Endothelial cell of umbilical vein (primary cell): ENCODE measurements around the gene ZNF615. TPM values are rescaled to one million over a fixed set of nuclear protein-coding genes. Genes with fewer than 3 reads are reported as not detected.
"Not testable (repeated sequence)": the region's sequence is repeated elsewhere in the genome, so short reads cannot be mapped to it uniquely, and the experiment has no call there.

Experiments
- BruUV-seq: library from RNA; stranded (reverse); fragments of 400-500 nt; replicated peaks from 2 replicates; lab custom pipeline; 2021; lab: Mats Ljungman, UMichigan
- CTCF ChIA-PET: fragments of 300-600, 350-600 bp; sonication (Branson Sonifier 250); formaldehyde crosslinking; loops from one replicate; lab custom pipeline; 2021; ENCODE audit warnings: antibody characterized with exemption, inconsistent platforms; lab: Charles Lee
- POLR2A ChIA-PET: fragments of 300-600, 350-600 bp; sonication (Branson Sonifier 250); formaldehyde crosslinking; loops from one replicate; lab custom pipeline; 2021; ENCODE audit warnings: antibody characterized with exemption, inconsistent platforms; lab: Charles Lee
- DNase-seq: peaks from one replicate; pipeline ENCODE4 v3.0.0-alpha.2; 2011; ENCODE audit warnings: low read depth, low spot score
- FAIRE-seq: peaks from 2 replicates; lab custom pipeline; 2011; peaks lifted over from hg19 to GRCh38; lab: Jason Lieb, UNC
- H2AFZ ChIP-seq: 2 replicates; pipeline ENCODE4 v1.6.0; 2012; ENCODE audit warnings: low read depth, low read length, control low read depth, inconsistent platforms
- H3K27ac ChIP-seq: 2 replicates; pipeline ENCODE4 v1.5.1; 2011; ENCODE audit warnings: low read depth, mild to moderate bottlenecking, control low read depth, low read length, moderate library complexity; ENCODE audit not compliant: insufficient read depth
- H3K27me3 ChIP-seq, 2 experiments: 2 replicates each; pipeline versions ENCODE4 v1.6.0 to v1.6.1; 2011; ENCODE audit warnings: low read length in 2 of 2, mixed read lengths in 1 of 2; ENCODE audit not compliant: control insufficient read depth in 2 of 2, insufficient read depth in 2 of 2
- H3K36me3 ChIP-seq, 2 experiments: 2 replicates in 1 of 2; 3 replicates in 1 of 2; pipeline ENCODE4 v1.5.1; 2011; ENCODE audit warnings: low read length in 2 of 2, mild to moderate bottlenecking in 1 of 2, moderate library complexity in 1 of 2; ENCODE audit not compliant: control insufficient read depth in 2 of 2, insufficient read depth in 2 of 2; ENCODE audit errors: extremely low read depth in 1 of 2
- H3K4me1 ChIP-seq: 3 replicates; pipeline ENCODE4 v1.5.1; 2011; ENCODE audit warnings: mild to moderate bottlenecking, low read length; ENCODE audit not compliant: control insufficient read depth, insufficient read depth; ENCODE audit errors: extremely low read depth
- H3K4me2 ChIP-seq: 2 replicates; pipeline ENCODE4 v1.6.1; 2011; ENCODE audit warnings: low read length, control low read depth, mixed read lengths; ENCODE audit not compliant: insufficient read depth
- H3K4me3 ChIP-seq, 3 experiments: fragments of 200-600 bp in 1 of 3; sonication (generic), shearing (Covaris generic) in 1 of 3; replicated peaks in 1 of 3; 2 replicates each; pipeline ENCODE4 v1.5.1; 2011 to 2016; ENCODE audit warnings: control low read depth in 3 of 3, low read length in 3 of 3, mild to moderate bottlenecking in 2 of 3, inconsistent platforms in 1 of 3, low read depth in 1 of 3, moderate library complexity in 1 of 3; ENCODE audit not compliant: insufficient read depth in 1 of 3
- H3K79me2 ChIP-seq: 2 replicates; pipeline ENCODE4 v1.6.0; 2012; ENCODE audit warnings: low read length, inconsistent platforms; ENCODE audit not compliant: control insufficient read depth, insufficient read depth
- H3K9ac ChIP-seq: replicated peaks from 2 replicates; pipeline ENCODE3; 2011; ENCODE audit warnings: low read length, control low read depth; ENCODE audit not compliant: insufficient read depth; ENCODE audit errors: extremely low read depth
- H3K9me1 ChIP-seq: replicated peaks from 3 replicates; pipeline ENCODE4 v1.6.0; 2011; ENCODE audit warnings: mild to moderate bottlenecking, low read length; ENCODE audit not compliant: control insufficient read depth, insufficient read depth; ENCODE audit errors: extremely low read depth
- H3K9me3 ChIP-seq: replicated peaks from 2 replicates; pipeline ENCODE4 v1.5.1; 2012; ENCODE audit warnings: low read length, inconsistent platforms; ENCODE audit not compliant: control insufficient read depth, insufficient read depth
- H4K20me1 ChIP-seq: replicated peaks from 2 replicates; pipeline ENCODE3; 2011; ENCODE audit warnings: mild to moderate bottlenecking, low read length; ENCODE audit not compliant: control insufficient read depth, insufficient read depth; ENCODE audit errors: extremely low read depth
- EZH2 ChIP-seq: IDR thresholded peaks from 2 replicates; pipeline ENCODE4 v1.6.1; 2012; ENCODE audit warnings: borderline replicate concordance, low read depth, mild to moderate bottlenecking, moderate library complexity, low read length, inconsistent platforms; ENCODE audit not compliant: severe bottlenecking
- POLR2AphosphoS5 ChIP-seq: IDR thresholded peaks from 2 replicates; pipeline ENCODE4 v1.6.1; 2012; ENCODE audit warnings: low read depth, mild to moderate bottlenecking, control low read depth, low read length, moderate library complexity; ENCODE audit not compliant: insufficient read depth
- dilution Hi-C: fragments of 300-500 bp; cut with MboI; formaldehyde crosslinking; loops from one replicate; pipeline ENCODE4 v1.15.0; 2019; ENCODE audit warnings: low sequenced_read_pairs; ENCODE audit not compliant: extremely low pct_ligation_motif_present
- intact Hi-C: fragments of 100-400 bp; cut with micrococcal nuclease; formaldehyde crosslinking; loops from one replicate; pipeline ENCODE4 v1.10.0; 2022
- polyA plus RNA-seq, 4 experiments: library from polyadenylated mRNA; depleted of rRNA in 3 of 4; stranded (reverse) in 3 of 4; unstranded in 1 of 4; fragments of >200 nt; gene quantifications; 2 replicates each; pipeline versions ENCODE4 v1.2.1 to v1.2.3, GENCODE V29; 2011 to 2012; ENCODE audit warnings: missing spikeins in 1 of 4
- total RNA-seq: library from RNA; stranded (reverse); gene quantifications from 2 replicates; pipeline ENCODE4 v1.2.3, GENCODE V29; 2021

ZNF615 gene
- total and polyA plus RNA-seq, 2 donors (not counting 3 experiments of a cell fraction or from before 2014, with no cell fraction given) = 1.4 to 4.5 TPM

DNA sequence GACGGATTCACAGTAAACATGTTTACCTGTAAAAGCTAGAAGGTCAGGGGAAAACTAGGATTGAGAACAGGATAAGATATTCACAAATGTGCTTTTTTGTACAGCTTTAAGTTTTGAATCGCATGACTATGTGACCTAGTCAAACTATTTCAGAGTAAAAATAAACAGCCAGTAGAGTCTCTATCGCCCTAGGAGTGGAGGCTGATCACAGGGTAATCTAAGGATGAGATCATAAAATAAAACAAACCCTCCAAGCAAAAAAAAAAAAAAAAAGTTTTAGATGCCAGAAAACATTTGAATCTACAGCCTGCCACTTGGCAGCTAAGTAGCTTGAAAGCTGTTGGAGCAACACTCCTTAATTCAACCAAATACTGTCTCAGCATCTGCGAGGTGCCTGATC lies 48.2 kb downstream of the ZNF615 start:
- Histone ChIP-seq H3K4me1 (no peaks in the 10 kb centered on the region), H4K20me1 (no peaks in the 10 kb centered on the region), H3K9me1 (no peaks in the 10 kb centered on the region), H3K9me3 (no peaks in the 10 kb centered on the region), H3K4me3 (no peak overlapping the region), H3K36me3 (no peaks in the 10 kb centered on the region), H3K9ac (no peak overlapping the region), H2AFZ (no peak overlapping the region), H3K79me2 (no peaks in the 10 kb centered on the region), H3K27ac (no peak overlapping the region), H3K27me3 (no peaks in the 10 kb centered on the region), H3K4me2 (no peak overlapping the region)
- ChIA-PET POLR2A (no interaction called here), CTCF (interaction anchor here (0.6 kb wide), 1 partner anchor 89 kb away, joined by 3 read pairs; no protein-coding TSS in a partner anchor)
- intact Hi-C loops = no loop called here
- no peak for TF ChIP-seq EZH2
- no peak for TF ChIP-seq POLR2AphosphoS5
- DNase-seq (no peak), FAIRE-seq (no peak)
- dilution Hi-C loops = no loop called here
- no TSS peak for BruUV-seq

DNA sequence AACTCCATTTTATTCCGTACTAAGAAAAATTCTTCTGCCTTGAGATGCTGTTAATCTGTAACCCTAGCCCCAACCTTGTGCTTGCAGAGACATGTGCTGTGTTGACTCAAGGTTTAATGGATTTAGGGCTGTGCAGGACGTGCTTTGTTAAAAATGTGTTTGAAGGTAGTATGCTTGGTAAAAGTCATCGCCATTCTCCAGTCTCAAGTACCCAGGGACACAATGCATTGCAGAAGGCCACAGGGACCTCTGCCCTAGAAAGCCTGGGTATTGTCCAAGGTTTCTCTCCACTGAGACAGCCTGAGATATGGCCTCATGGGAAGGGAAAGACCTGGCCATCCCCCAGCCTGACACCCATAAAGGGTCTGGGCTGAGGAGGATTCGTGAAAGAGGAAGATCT lies 50.2 kb downstream of the ZNF615 start:
- CTCF ChIA-PET, H3K9me1 ChIP-seq, BruUV-seq, H4K20me1 ChIP-seq, DNase-seq, FAIRE-seq, H3K79me2 ChIP-seq, H3K4me1 ChIP-seq, H3K4me2 ChIP-seq, dilution Hi-C loops, H3K9me3 ChIP-seq, H3K27ac ChIP-seq, intact Hi-C loops, H3K36me3 ChIP-seq, POLR2A ChIA-PET, H2AFZ ChIP-seq, H3K9ac ChIP-seq, H3K27me3 ChIP-seq, H3K4me3 ChIP-seq: not testable (repeated sequence)
